Ishikawa (cell line): ENCODE data around the gene MCM7.

Experiments
- CEBPB ChIP-seq: IDR thresholded peaks from 2 replicates; pipeline ENCODE4 v1.6.1; 2012
- CREB1 ChIP-seq: IDR thresholded peaks from 2 replicates; pipeline ENCODE4 v1.6.1; 2012; ENCODE audit warnings: low read depth
- EGR1 ChIP-seq: IDR thresholded peaks from 2 replicates; pipeline ENCODE4 v1.6.1; 2012
- EP300 ChIP-seq: IDR thresholded peaks from 2 replicates; pipeline ENCODE4 v1.6.1; 2012; ENCODE audit warnings: borderline replicate concordance
- FOXM1 ChIP-seq: IDR thresholded peaks from 2 replicates; pipeline ENCODE4 v1.6.1; 2012; ENCODE audit warnings: low read depth, borderline replicate concordance
- MAX ChIP-seq: IDR thresholded peaks from 2 replicates; pipeline ENCODE4 v1.6.1; 2012
- NFIC ChIP-seq: IDR thresholded peaks from 2 replicates; pipeline ENCODE4 v1.6.1; 2012
- RAD21 ChIP-seq: IDR thresholded peaks from 2 replicates; pipeline ENCODE4 v1.6.1; 2012; ENCODE audit warnings: low read depth
- REST ChIP-seq: IDR thresholded peaks from 2 replicates; pipeline ENCODE4 v1.6.1; 2012; ENCODE audit warnings: low read depth, mild to moderate bottlenecking
- TAF1 ChIP-seq: IDR thresholded peaks from 2 replicates; pipeline ENCODE4 v1.6.1; 2012; ENCODE audit warnings: low read depth, mild to moderate bottlenecking
- TCF12 ChIP-seq: IDR thresholded peaks from 2 replicates; pipeline ENCODE4 v1.6.1; 2012; ENCODE audit warnings: low read depth
- TEAD4 ChIP-seq: IDR thresholded peaks from 2 replicates; pipeline ENCODE4 v1.6.1; 2012
- USF1 ChIP-seq: IDR thresholded peaks from 2 replicates; pipeline ENCODE4 v1.6.1; 2012
- YY1 ChIP-seq: IDR thresholded peaks from 2 replicates; pipeline ENCODE4 v1.6.1; 2012; ENCODE audit warnings: low read depth
- ZBTB7A ChIP-seq: IDR thresholded peaks from 2 replicates; pipeline ENCODE4 v1.6.1; 2012; ENCODE audit warnings: low read depth

The MCM7 gene

GRCh38 chr7:100101016-100101862 is at the start of gene MCM7, which contains the start of gene AP4M1:
TSS of gene MCM7 (minus strand) at chr7:100101397. CDS start at chr7:100101294, 103 bp downstream.
TSS of gene AP4M1 (plus strand) at chr7:100101643. CDS start at chr7:100101715, 72 bp downstream.
- TF ChIP-seq RAD21 (no peak), USF1 (peak; percentile 99), REST (no peak), TAF1 (peak; percentile 68; the same call in 1 of the 2 replicates), TCF12 (no peak), YY1 (no peak), ZBTB7A (no peak), TEAD4 (no peak), EP300 (no peak), NFIC (no peak), CEBPB (peak; percentile 16; the same call in 1 of the 2 replicates), MAX (peak; percentile 83), FOXM1 (0 out of 2 replicates have a peak, but pooled peaks have one; percentile 29), CREB1 (peak; percentile 27; the same call in 1 of the 2 replicates), EGR1 (no peak)

GRCh38 chr7:100148559-100149328 is 47.5 kb upstream of the MCM7 start, which contains the start of gene LAMTOR4:
TSS of gene LAMTOR4 (plus strand) at chr7:100148918. CDS start at chr7:100148973, 55 bp downstream.
- TF ChIP-seq RAD21 (no peak), YY1 (no peak), TCF12 (0 out of 2 replicates have a peak, but pooled peaks have one; percentile 31), TEAD4 (no peak), CEBPB (peak; percentile 42; the same call in 1 of the 2 replicates), CREB1 (peak; percentile 44; the same call in 1 of the 2 replicates), MAX (peak; percentile 72), USF1 (peak; percentile 96), TAF1 (peak; percentile 65)

GRCh38 chr7:100148225-100148558 is 47.0 kb upstream of the MCM7 start:
- no peak for TF ChIP-seq CREB1
- no peak for TF ChIP-seq EGR1
- no peak for TF ChIP-seq RAD21
- no peak for TF ChIP-seq TCF12

- TF ChIP-seq TEAD4 = no peak
- TF ChIP-seq FOXM1 = no peak
These were observed 46.1 kb upstream of the MCM7 start for GRCh38 chr7:100147278-100147677.

GRCh38 chr7:100142461-100142860 is 41.3 kb upstream of the MCM7 start:
- TF ChIP-seq EGR1 (no peak), TCF12 (no peak), EP300 (no peak), ZBTB7A (no peak)

GRCh38 chr7:100141555-100141949 is 40.4 kb upstream of the MCM7 start:
- TF ChIP-seq ZBTB7A (no peak), CREB1 (no peak)

GRCh38 chr7:100137851-100138760 is 36.9 kb upstream of the MCM7 start:
- TF ChIP-seq CEBPB (no peak), EGR1 (no peak), RAD21 (no peak), TCF12 (no peak), TEAD4 (no peak), MAX (no peak), REST (no peak), ZBTB7A (no peak), CREB1 (no peak), TAF1 (no peak), USF1 (no peak), NFIC (no peak), FOXM1 (no peak), EP300 (no peak), YY1 (no peak)
